Measurements from ENCODE around the gene TLR9. TPM values are rescaled to one million over a fixed set of nuclear protein-coding genes. Genes with fewer than 3 reads are reported as not detected.

The TLR9 gene
- total RNA-seq, 1 experiment from 2014 or later: not detected

- Histone ChIP-seq H3K36me3 (ENCODE audit: control insufficient read depth, insufficient read depth, low read length) (peaks cover 7% of the 10 kb centered on the region; the same call in 1 of the 2 replicates), H3K27ac (ENCODE audit: low read length) (peak overlapping the region; percentile 83), H3K4me3 (ENCODE audit: low read depth in 2 of 2, low read length in 2 of 2) (peak overlapping the region; percentile 80 to 86), H3K4me1 (ENCODE audit: control insufficient read depth, insufficient read depth, low read length) (peaks cover 25% of the 10 kb centered on the region), H3K9me3 (ENCODE audit: control insufficient read depth, insufficient read depth, low read depth, low read length) (no peaks in the 10 kb centered on the region), H3K27me3 (ENCODE audit: control insufficient read depth, insufficient read depth, low read length) (no peaks in the 10 kb centered on the region)
- no peak for TF ChIP-seq SIN3A (IDR thresholded peaks at IDR 0.05; ENCODE audit: borderline replicate concordance, insufficient read depth, low read depth, low read length)
- no peak for TF ChIP-seq TCF7L2 (IDR thresholded peaks at IDR 0.05; ENCODE audit: low read depth, low read length)
- no peak for TF ChIP-seq REST (IDR thresholded peaks at IDR 0.05; ENCODE audit: insufficient read depth in 1 of 2, low read depth in 2 of 2, low read length in 1 of 2)
- no peak for TF ChIP-seq POLR2AphosphoS5 (IDR thresholded peaks at IDR 0.05; ENCODE audit: low read depth, low read length)
- TF ChIP-seq CTCF (IDR thresholded peaks at IDR 0.05): no peak
- intact Hi-C loops (cut with micrococcal nuclease; ENCODE audit: unreplicated experiment): loop anchor here (10.0 kb wide), 1 partner anchor 98 kb away; no protein-coding TSS in a partner anchor
- in situ Hi-C loops (cut with HindIII; ENCODE audit: low pct_unique_long_range_greater_than_20kb, low sequenced_read_pairs): no loop called here
- POLR2A ChIA-PET: interaction anchor here (0.6 kb wide), 2 partner anchors 65 to 923 kb away, joined by 3 to 6 read pairs; no protein-coding TSS in a partner anchor
- ATAC-seq: no peak
- no TSS peak for BruUV-seq (replicated peaks)
- CTCF ChIA-PET: no interaction called here
- DNase-seq (ENCODE audit: low read depth, low spot score): no peak
Observed at GRCh38 chr3:52237006-52237656, 11.7 kb upstream of the TLR9 start.

GRCh38 chr3:52236424-52236886, 11.0 kb upstream of the TLR9 start:
- H3K4me1 ChIP-seq (ENCODE audit: control insufficient read depth, insufficient read depth, low read length): peaks cover 25% of the 10 kb centered on the region
- no peaks in the 10 kb centered on the region for H3K9me3 ChIP-seq (ENCODE audit: control insufficient read depth, insufficient read depth, low read depth, low read length)
- ChIA-PET POLR2A (no interaction called here), CTCF (no interaction called here)
- peak overlapping the region; percentile 83 for H3K27ac ChIP-seq (ENCODE audit: low read length)
- no TSS peak for BruUV-seq (replicated peaks)
- no peak overlapping the region for H3K4me3 ChIP-seq (ENCODE audit: low read depth in 2 of 2, low read length in 2 of 2)
- H3K27me3 ChIP-seq (ENCODE audit: control insufficient read depth, insufficient read depth, low read length): no peaks in the 10 kb centered on the region
- ATAC-seq (no peak), DNase-seq (ENCODE audit: low read depth, low spot score) (no peak)
- peaks cover 7% of the 10 kb centered on the region; the same call in 1 of the 2 replicates for H3K36me3 ChIP-seq (ENCODE audit: control insufficient read depth, insufficient read depth, low read length)
- intact Hi-C loops (cut with micrococcal nuclease; ENCODE audit: unreplicated experiment) (loop anchor here (10.0 kb wide), 1 partner anchor 98 kb away; no protein-coding TSS in a partner anchor), in situ Hi-C loops (cut with HindIII; ENCODE audit: low pct_unique_long_range_greater_than_20kb, low sequenced_read_pairs) (no loop called here)
- no peak for TF ChIP-seq CTCF (IDR thresholded peaks at IDR 0.05)
- TF ChIP-seq TCF7L2 (IDR thresholded peaks at IDR 0.05; ENCODE audit: low read depth, low read length): no peak
- no peak for TF ChIP-seq REST (IDR thresholded peaks at IDR 0.05; ENCODE audit: insufficient read depth in 1 of 2, low read depth in 2 of 2, low read length in 1 of 2)
- TF ChIP-seq POLR2AphosphoS5 (IDR thresholded peaks at IDR 0.05; ENCODE audit: low read depth, low read length): no peak
- TF ChIP-seq SIN3A (IDR thresholded peaks at IDR 0.05; ENCODE audit: borderline replicate concordance, insufficient read depth, low read depth, low read length): no peak
